HG03565 (cell line): Measurements from ENCODE around the gene ERICH3.

Experiments
- ATAC-seq: cut with Tn5 transposase; IDR thresholded peaks from one replicate; pipeline ENCODE4 v1.9.1; 2021; ENCODE audit warnings: mild to moderate bottlenecking, moderate library complexity; ENCODE audit not compliant: unreplicated experiment

ERICH3 gene, protein sequence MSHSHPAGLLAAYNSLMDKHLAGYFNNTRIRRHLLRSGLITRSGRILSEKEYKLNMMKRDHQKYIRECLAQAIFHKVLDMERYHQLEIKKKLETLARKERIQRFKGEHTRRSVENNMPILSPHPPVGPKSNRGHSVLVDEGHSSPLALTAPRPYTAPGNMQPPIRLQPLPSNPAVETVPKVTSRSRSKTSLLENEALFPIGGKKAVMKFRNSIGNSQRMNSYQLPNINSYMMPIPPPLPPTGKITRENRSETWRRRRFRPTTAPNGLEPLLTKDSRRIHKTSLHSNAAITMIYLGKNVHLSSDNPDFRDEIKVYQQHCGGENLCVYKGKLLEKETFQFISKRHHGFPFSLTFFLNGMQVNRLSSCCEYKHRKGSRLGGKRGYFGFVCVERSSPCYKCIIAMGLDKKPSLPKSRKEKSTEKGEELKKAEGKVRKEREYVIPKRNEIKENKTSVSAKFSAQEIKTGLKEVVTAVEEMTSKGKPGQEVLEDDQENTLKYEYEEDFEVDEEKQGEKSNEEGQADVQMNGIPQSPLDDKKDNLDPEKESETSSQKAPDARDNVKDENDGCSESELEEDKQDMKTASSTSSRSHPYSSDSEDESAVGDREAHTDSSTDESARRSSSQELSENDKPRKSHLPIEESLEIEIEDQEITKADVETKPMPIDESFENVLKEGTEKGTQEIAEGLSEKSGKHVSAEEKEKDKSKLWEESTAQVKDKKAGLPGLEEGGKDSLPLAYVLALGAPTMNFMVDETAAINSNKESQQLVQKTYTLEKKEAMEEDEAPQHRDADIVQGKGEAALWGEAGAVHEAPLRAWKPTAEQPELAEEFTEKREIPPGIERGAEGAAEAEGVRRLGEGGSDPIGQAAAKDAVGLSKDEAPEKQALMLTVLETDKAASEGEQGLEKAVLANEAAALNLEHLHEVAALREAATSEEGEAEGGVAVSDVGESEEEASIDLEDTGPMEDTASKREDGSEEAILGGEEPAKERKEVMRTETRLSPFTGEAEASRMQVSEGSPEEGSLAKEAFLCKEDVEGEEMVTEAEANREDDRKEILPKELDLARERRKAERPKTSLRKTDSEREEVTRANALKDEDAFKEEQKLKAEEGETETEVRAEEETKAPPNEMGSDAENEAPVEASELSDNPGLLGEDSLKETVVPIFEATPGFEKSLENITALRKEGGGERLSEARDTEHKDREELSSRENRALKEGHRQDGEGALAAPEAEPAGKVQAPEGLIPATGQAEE (N-terminal part only)

GRCh38 chr1:74673351-74674111, at the start of gene ERICH3:
Gene ERICH3, minus strand, starts transcription at chr1:74673792. Its CDS starts 273 bp downstream, at chr1:74673519.
- ATAC-seq, result peak; percentile 38

DNA sequence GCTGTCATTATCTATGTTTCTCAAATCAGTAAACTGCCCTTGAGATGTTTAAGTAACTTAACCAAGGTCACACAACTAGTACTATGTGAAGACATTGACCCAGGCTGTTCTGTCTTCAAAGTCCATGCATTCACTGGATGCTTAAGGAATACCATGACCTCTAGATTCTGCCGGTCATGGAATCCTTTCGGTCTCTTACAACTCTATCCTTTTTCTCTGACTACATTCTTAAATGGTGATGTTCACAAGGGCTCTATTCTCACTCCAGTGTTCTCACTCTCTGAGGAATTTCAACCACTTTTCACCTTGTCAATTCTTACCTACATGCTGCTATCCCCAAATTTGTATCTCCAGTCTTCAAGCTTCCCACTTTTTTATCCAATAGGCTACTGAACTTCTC, 44.0 kb upstream of the ERICH3 start:
- ATAC-seq, result no peak

DNA sequence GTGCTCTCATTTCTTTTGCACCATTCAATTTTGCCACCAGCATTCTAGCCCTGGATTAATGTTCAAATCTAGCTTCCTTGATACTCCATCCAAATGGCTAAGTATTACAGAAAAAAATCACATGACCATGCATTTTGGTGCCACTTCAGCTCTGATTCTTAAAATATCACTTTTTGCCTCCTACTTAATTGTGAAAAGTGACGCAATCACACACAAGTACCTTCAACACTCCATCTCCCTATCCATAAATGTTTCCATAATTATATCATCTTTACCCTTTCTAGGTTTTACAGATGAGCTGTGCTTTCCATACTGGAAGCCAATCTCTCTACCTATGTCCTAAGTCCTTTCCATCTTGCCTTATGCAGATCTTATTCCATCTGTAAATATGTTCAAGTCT, 43.2 kb upstream of the ERICH3 start:
- ATAC-seq, result no peak

GRCh38 chr1:74715806-74716205, 42.2 kb upstream of the ERICH3 start:
- ATAC-seq, result no peak

GRCh38 chr1:74715236-74715502, 41.6 kb upstream of the ERICH3 start:
- ATAC-seq, result no peak

- ATAC-seq, result peak; percentile 63
Observed at GRCh38 chr1:74714429-74715235, 41.0 kb upstream of the ERICH3 start.

DNA sequence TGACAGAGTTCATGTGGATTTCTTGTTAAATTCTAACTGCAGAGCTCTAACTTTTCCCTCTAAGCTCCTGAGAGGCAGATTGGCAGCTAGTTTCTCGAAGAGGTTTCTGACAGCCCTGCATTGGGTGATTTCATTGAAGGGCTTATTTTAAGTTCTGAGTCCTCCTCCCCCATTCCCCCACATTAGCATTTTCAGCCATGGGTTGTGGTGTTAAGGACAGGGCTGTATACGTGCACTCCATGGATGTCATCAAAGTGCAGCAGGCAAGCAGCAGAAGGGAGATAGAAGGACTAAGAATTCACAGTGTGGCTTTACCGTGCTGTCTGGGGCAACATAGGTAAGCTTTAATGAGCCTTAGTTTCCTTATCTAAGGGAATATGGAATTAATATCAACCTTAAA, 40.3 kb upstream of the ERICH3 start:
- peak; percentile 20 for ATAC-seq

DNA sequence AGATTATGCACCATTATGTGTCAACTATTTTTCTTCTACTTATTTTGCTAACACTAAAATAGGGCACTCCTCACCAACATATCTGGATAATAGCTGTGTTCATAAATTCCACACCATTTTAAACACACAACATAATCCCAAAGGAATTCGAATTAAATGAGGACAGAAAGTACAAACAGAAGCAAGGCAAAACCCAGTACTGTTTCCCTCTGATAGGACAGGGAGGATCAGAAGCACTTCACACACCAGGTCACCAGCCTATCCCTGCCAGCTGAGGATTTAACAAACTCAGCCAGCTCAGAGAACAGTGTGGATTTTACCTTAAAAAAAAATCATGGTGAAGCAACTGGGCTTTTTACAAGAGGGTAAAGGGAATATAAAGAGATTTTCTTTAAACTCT, 39.3 kb upstream of the ERICH3 start:
- ATAC-seq, result no peak

- no peak for ATAC-seq
Observed at GRCh38 chr1:74703386-74704182, 30.0 kb upstream of the ERICH3 start.

DNA sequence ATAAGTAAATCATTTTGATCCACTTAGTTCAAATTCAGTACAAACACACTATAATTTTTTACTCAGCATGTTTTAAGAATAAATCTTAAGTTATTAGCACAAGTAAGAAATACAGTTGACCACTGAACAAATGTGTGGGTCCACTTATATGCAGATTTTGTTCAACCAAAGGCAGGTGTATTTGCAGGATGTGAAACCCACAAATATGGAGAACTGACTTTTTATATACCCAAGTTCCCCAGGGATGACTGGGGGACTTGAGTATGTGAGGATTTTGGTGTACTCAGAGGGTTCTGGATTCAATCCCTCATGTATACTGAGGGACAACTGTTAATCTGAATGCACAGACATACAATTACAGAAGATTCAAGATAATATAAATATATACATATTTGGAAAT, 25.7 kb upstream of the ERICH3 start:
- ATAC-seq, result peak; percentile 42

DNA sequence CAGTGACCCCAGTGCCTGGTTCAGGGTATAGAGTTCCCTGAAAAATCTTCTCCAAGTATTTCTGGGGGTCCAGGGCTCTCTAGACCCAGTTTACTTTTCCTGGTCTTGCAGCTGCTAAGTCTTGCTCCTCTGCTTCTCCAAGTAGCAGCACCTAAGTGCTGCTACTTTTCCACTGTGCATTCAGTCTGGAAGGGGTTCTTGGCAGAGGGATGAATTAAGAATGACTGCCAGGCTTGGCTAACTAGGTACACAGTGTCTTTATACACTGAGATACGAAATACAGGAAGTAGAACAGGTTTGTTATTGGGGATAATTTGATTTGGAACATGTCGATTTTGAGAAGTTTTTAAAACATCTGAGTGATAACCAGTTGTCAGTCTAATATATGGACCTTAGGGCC, 24.2 kb upstream of the ERICH3 start:
- no peak for ATAC-seq

DNA sequence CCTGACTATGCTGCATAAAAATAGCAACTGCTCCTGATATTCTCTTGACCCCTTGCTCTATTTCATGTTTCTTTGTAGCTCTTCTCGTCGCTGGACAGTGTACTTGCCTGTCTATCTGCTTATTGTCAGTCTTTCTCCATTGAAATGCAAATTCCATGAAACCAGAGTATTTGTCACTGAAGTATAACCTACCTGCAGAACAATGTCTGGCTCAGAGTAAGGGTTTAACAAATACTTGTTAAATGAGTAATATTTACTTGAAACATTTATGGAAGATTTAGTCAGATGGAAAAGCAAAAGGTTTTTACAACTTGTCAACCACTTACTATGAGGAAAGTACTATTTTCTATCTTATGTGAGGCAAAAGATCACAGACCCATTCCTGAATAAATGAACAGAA, 19.9 kb upstream of the ERICH3 start:
- ATAC-seq, result no peak

GRCh38 chr1:74690909-74691308, 17.3 kb upstream of the ERICH3 start:
- no peak for ATAC-seq

- ATAC-seq, result no peak
Observed at GRCh38 chr1:74690364-74690696, 16.7 kb upstream of the ERICH3 start.

DNA sequence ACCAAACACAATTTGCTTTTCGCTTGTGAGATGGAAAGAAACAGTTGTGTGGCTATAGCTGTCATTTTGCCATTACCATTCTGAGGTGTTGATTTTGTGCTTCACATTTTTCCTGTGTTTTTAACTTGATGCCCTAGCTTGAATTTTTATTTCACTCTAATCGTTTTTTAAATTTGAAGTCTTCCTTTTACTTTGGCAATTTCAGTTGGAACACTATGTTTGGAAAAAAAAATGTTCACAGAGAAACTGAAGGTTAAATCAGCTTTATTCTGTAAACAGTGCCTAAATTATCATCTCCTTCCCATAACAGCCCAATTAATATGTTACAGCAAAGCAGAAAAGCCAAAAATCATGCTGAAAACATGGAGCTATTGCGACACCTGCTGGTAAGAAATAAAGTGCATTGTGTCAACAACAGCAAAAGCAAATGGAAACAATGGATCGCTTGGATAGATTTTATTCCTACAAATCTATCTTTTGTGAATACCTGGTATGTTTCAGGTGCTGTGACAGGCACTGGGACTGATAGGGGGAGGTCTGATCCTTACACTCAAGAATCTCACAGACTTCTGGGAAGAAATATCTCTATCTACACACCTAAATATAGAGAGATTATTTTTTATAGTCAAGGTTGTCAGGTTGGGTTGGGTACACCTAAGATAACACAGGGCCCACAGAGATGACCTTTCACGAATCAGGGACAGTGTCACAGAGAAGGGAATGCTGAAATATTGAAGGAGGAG, 16.2 kb upstream of the ERICH3 start:
- peak; percentile 76 for ATAC-seq

DNA sequence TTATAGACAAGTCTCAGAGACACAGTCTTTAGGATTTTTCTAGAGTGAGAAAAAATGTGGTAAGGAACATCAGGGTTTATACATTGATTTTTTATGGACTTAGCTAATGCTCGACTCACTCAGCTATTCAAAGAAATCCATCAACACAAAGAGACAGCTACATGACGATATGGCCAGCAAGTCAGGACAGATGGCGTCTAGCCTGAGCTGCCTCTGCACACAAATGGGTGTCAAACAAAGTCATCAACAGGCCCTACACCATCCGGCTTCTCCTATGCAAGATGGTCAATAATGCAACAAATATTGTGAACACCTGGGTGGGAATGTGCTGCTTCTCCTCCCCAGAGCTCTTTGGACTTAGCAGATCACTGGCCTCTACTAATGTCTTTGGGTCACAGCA, 13.3 kb upstream of the ERICH3 start:
- no peak for ATAC-seq

DNA sequence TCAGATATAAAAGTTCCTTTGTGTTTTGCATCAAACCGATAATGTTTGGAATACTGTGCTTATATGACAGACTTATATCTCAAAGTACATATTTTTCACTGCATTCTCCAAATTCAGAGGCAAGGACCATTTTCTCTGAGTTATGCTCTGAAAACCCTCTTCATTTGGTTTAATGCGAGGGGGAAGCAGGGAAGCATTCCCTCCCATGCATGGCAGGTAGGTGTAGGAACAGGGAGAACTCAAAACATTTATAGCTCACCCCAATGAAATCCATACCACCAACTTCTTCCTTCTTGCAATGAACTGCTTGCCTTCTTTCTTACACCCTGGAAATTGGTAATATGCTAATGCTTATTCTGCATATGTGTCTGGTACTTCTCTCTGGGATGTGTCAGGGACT, 10.7 kb upstream of the ERICH3 start:
- ATAC-seq, result no peak

- ATAC-seq, result no peak
Observed at GRCh38 chr1:74683656-74684055, 10.1 kb upstream of the ERICH3 start.

DNA sequence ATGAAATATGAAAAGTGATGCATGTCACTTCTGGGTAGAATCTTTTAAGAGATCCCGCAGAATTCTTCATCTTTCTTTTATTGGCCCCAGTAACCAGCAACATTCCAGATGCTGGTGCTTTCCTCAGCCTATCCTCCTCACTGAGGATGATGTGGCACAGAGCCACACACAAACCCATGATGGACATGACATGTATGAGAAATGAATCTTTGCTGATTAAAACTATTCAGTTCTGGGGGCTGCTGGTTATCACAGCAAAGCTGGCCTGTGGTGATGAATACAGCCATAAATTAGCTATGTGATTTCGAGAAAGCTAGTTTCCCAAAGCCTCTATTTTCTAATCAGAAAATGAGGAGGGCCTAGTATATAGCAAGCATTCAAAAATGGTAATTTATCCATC, 8.3 kb upstream of the ERICH3 start:
- no peak for ATAC-seq
